ENCODE results near the gene NUSAP1.
A peak's percentile ranks its signal among the peaks of the same experiment; 100 is the strongest.

DNA sequence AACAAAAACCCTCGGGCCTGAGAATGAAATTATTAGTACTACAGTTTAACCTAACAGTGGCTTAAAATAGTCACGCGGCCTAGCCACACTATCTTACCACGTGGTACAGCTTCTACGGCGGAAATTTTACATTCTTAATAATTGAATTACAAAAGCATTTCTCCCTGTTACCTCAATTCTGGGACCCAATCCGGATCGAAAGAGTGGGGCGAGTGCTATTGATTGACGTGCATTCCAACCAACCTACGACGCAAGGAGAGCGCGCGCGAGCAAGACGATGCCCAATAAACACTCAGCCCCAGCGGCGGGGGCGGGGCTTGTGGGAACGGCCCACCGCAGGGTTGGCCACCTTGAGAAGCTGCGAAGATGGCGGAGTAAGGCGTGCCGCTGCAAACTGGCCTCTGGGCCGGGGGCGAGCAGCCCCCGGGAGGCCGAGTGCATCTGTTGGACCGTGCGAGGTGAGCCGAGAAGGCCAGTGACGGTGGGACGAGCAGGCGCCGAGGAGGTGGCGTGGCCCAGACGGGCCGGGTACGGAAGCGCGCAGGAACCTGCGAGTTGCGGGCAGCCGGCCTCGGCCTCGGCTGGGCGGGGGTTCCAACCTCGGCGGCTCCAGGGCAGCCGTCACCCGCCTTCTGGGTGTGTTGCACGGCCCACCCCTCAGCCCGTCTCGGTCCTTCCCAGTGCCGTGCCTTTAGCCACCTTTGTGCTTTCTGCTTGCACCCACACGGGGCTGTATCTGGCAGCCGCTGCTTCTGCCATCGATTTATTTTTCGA lies 48.8 kb upstream of the NUSAP1 start:
- TF ChIP-seq, protein P1, sequence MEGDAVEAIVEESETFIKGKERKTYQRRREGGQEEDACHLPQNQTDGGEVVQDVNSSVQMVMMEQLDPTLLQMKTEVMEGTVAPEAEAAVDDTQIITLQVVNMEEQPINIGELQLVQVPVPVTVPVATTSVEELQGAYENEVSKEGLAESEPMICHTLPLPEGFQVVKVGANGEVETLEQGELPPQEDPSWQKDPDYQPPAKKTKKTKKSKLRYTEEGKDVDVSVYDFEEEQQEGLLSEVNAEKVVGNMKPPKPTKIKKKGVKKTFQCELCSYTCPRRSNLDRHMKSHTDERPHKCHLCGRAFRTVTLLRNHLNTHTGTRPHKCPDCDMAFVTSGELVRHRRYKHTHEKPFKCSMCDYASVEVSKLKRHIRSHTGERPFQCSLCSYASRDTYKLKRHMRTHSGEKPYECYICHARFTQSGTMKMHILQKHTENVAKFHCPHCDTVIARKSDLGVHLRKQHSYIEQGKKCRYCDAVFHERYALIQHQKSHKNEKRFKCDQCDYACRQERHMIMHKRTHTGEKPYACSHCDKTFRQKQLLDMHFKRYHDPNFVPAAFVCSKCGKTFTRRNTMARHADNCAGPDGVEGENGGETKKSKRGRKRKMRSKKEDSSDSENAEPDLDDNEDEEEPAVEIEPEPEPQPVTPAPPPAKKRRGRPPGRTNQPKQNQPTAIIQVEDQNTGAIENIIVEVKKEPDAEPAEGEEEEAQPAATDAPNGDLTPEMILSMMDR (IDR thresholded peaks at IDR 0.05), result no peak
- TF ChIP-seq POLR2A (IDR thresholded peaks at IDR 0.05), result peak; percentile 93
- TF ChIP-seq POLR2AphosphoS5 (IDR thresholded peaks at IDR 0.05), result peak; percentile 96
